ENCODE results near the gene YOD1. TPM values are rescaled to one million over a fixed set of nuclear protein-coding genes. Genes with fewer than 3 reads are reported as not detected.

YOD1 gene
- total and polyA plus RNA-seq, 2 donors (not counting 3 experiments of a cell fraction or from before 2014, with no cell fraction given), result 1.2 to 5.9 TPM

DNA sequence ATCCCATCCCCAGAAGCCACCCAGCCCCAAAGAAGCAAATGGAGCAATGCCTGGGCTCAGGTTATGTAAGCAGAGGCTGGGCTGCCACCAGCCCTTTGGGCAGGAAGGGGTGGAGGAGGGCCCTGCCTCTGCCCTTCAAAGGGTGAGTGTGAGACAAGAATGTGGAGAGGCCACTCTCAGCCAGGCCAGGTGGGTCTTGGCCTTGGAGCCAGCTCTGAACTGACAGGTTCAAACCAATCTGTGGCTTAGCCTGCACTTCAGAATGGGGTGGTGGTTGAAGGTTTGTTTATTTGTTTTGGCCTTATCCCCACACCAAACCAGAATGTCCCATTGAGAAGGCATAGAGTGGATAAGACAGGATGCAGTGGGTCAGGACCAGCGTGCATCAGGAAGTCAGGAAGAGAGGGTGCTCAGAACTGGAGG, 48.3 kb downstream of the YOD1 start:
- CTCF ChIA-PET, result no interaction called here
- H3K9me1 ChIP-seq (replicated peaks; ENCODE audit: control insufficient read depth, extremely low read depth, insufficient read depth, low read length), result no peaks in the 10 kb centered on the region
- H3K9ac ChIP-seq (replicated peaks; ENCODE audit: extremely low read depth, insufficient read depth, low read length), result no peak overlapping the region
- no peaks in the 10 kb centered on the region for H3K79me2 ChIP-seq (ENCODE audit: control insufficient read depth, insufficient read depth, low read length)
- H3K36me3 ChIP-seq (ENCODE audit: control insufficient read depth in 2 of 2, extremely low read depth in 1 of 2, insufficient read depth in 2 of 2, low read length in 2 of 2), result no peaks in the 10 kb centered on the region
- peaks cover 0 to 1% of the 10 kb centered on the region in 2 experiments for H3K27me3 ChIP-seq (ENCODE audit: control insufficient read depth in 2 of 2, insufficient read depth in 2 of 2, low read length in 2 of 2)
- no peak overlapping the region for H3K4me3 ChIP-seq (replicated peaks in 1 of 3; ENCODE audit: insufficient read depth in 1 of 3, low read depth in 1 of 3, low read length in 3 of 3)
- no peak overlapping the region for H2AFZ ChIP-seq (ENCODE audit: low read depth, low read length)
- dilution Hi-C loops (cut with MboI; ENCODE audit: extremely low pct_ligation_motif_present, low sequenced_read_pairs) (no loop called here), intact Hi-C loops (cut with micrococcal nuclease) (no loop called here)
- FAIRE-seq (no peak), DNase-seq (ENCODE audit: low read depth, low spot score) (no peak)
- no peaks in the 10 kb centered on the region for H3K9me3 ChIP-seq (replicated peaks; ENCODE audit: control insufficient read depth, insufficient read depth, low read length)
- BruUV-seq (replicated peaks), result no TSS peak
- H3K4me2 ChIP-seq (ENCODE audit: insufficient read depth, low read length), result no peak overlapping the region
- TF ChIP-seq, protein P1, sequence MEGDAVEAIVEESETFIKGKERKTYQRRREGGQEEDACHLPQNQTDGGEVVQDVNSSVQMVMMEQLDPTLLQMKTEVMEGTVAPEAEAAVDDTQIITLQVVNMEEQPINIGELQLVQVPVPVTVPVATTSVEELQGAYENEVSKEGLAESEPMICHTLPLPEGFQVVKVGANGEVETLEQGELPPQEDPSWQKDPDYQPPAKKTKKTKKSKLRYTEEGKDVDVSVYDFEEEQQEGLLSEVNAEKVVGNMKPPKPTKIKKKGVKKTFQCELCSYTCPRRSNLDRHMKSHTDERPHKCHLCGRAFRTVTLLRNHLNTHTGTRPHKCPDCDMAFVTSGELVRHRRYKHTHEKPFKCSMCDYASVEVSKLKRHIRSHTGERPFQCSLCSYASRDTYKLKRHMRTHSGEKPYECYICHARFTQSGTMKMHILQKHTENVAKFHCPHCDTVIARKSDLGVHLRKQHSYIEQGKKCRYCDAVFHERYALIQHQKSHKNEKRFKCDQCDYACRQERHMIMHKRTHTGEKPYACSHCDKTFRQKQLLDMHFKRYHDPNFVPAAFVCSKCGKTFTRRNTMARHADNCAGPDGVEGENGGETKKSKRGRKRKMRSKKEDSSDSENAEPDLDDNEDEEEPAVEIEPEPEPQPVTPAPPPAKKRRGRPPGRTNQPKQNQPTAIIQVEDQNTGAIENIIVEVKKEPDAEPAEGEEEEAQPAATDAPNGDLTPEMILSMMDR (IDR thresholded peaks at IDR 0.05; ENCODE audit: extremely low read depth in 1 of 2, insufficient read depth in 1 of 2, low read depth in 1 of 2, low read length in 2 of 2), result no peak
- TF ChIP-seq JUN (IDR thresholded peaks at IDR 0.05; ENCODE audit: borderline replicate concordance, insufficient read depth, insufficient read length, low read depth) (no peak), MYC (IDR thresholded peaks at IDR 0.05; ENCODE audit: low read depth, low read length) (no peak), EZH2 (IDR thresholded peaks at IDR 0.05; ENCODE audit: borderline replicate concordance, low read depth, low read length, severe bottlenecking) (no peak), POLR2A (IDR thresholded peaks at IDR 0.05; ENCODE audit: low read depth, low read length) (no peak)
- no peaks in the 10 kb centered on the region for H3K4me1 ChIP-seq (ENCODE audit: control insufficient read depth, extremely low read depth, insufficient read depth, low read length)
- H4K20me1 ChIP-seq (replicated peaks; ENCODE audit: control insufficient read depth, extremely low read depth, insufficient read depth, low read length), result no peaks in the 10 kb centered on the region
- POLR2A ChIA-PET, result no interaction called here
- H3K27ac ChIP-seq (ENCODE audit: insufficient read depth, low read depth, low read length), result no peak overlapping the region

DNA sequence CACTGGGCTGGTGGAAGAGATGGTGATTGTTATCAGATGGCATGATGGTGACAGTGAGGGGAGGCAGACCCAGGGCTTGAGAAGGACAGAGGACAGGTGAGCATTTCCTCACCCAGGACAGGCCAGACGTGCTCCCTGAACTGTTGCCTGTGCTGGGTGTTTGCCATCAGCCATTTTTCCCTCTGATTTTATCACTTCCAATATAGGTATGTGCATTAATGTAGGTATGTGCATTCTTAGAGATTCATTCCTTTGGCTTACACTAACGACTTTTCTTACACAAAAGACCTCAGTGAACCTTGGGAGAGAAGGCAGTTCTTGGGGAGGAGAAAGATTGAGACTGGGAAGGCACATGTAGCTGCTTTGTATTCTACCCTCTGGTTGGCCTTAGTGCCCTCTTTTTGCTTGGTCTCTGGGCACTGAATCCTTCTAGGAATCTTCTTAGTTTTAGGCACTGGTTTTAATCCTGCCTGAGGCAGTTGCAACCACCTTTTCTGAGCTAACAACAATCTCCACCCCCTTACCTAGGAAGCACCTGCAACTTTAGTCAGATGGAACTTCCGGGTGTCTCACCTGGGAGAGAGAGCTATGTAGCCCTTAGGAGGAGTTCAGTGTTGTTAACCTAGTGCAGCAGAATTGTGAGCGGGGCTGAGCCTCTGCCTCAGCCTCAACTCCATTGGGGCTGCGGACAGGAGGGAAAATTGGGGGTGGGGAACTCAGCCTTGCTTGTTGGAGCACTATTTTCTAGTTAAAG, 49.3 kb downstream of the YOD1 start:
- no TSS peak for BruUV-seq (replicated peaks)
- no peak overlapping the region for H3K9ac ChIP-seq (replicated peaks; ENCODE audit: extremely low read depth, insufficient read depth, low read length)
- H3K9me1 ChIP-seq (replicated peaks; ENCODE audit: control insufficient read depth, extremely low read depth, insufficient read depth, low read length), result no peaks in the 10 kb centered on the region
- dilution Hi-C loops (cut with MboI; ENCODE audit: extremely low pct_ligation_motif_present, low sequenced_read_pairs) (no loop called here), intact Hi-C loops (cut with micrococcal nuclease) (no loop called here)
- no peak overlapping the region for H2AFZ ChIP-seq (ENCODE audit: low read depth, low read length)
- peaks cover 0 to 1% of the 10 kb centered on the region in 2 experiments for H3K27me3 ChIP-seq (ENCODE audit: control insufficient read depth in 2 of 2, insufficient read depth in 2 of 2, low read length in 2 of 2)
- no peaks in the 10 kb centered on the region for H3K9me3 ChIP-seq (replicated peaks; ENCODE audit: control insufficient read depth, insufficient read depth, low read length)
- no peaks in the 10 kb centered on the region for H3K79me2 ChIP-seq (ENCODE audit: control insufficient read depth, insufficient read depth, low read length)
- no peaks in the 10 kb centered on the region for H4K20me1 ChIP-seq (replicated peaks; ENCODE audit: control insufficient read depth, extremely low read depth, insufficient read depth, low read length)
- no peak for DNase-seq (ENCODE audit: low read depth, low spot score)
- no peak overlapping the region for H3K27ac ChIP-seq (ENCODE audit: insufficient read depth, low read depth, low read length)
- no peak overlapping the region for H3K4me2 ChIP-seq (ENCODE audit: insufficient read depth, low read length)
- no peaks in the 10 kb centered on the region for H3K4me1 ChIP-seq (ENCODE audit: control insufficient read depth, extremely low read depth, insufficient read depth, low read length)
- H3K36me3 ChIP-seq (ENCODE audit: control insufficient read depth in 2 of 2, extremely low read depth in 1 of 2, insufficient read depth in 2 of 2, low read length in 2 of 2), result no peaks in the 10 kb centered on the region
- no peak for FAIRE-seq
- no peak for TF ChIP-seq POLR2AphosphoS5 (IDR thresholded peaks at IDR 0.05; ENCODE audit: insufficient read depth, low read depth, low read length)
- no peak for TF ChIP-seq GATA2 (IDR thresholded peaks at IDR 0.05; ENCODE audit: insufficient read depth, insufficient read length, low read depth, low read length)
- TF ChIP-seq, protein P2, sequence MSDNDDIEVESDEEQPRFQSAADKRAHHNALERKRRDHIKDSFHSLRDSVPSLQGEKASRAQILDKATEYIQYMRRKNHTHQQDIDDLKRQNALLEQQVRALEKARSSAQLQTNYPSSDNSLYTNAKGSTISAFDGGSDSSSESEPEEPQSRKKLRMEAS (IDR thresholded peaks at IDR 0.05; ENCODE audit: insufficient read depth, insufficient read length), result no peak
- no peak for TF ChIP-seq EZH2 (IDR thresholded peaks at IDR 0.05; ENCODE audit: borderline replicate concordance, low read depth, low read length, severe bottlenecking)
- TF ChIP-seq, protein P1 (IDR thresholded peaks at IDR 0.05; ENCODE audit: extremely low read depth in 1 of 2, insufficient read depth in 1 of 2, low read depth in 1 of 2, low read length in 2 of 2), result no peak
- no peak for TF ChIP-seq JUN (IDR thresholded peaks at IDR 0.05; ENCODE audit: borderline replicate concordance, insufficient read depth, insufficient read length, low read depth)
- no peak for TF ChIP-seq MYC (IDR thresholded peaks at IDR 0.05; ENCODE audit: low read depth, low read length)
- no peak for TF ChIP-seq FOS (IDR thresholded peaks at IDR 0.05; ENCODE audit: borderline replicate concordance, insufficient read depth, low read length)
- TF ChIP-seq POLR2A (IDR thresholded peaks at IDR 0.05; ENCODE audit: low read depth, low read length), result no peak
- H3K4me3 ChIP-seq (replicated peaks in 1 of 3; ENCODE audit: insufficient read depth in 1 of 3, low read depth in 1 of 3, low read length in 3 of 3), result no peak overlapping the region
- ChIA-PET CTCF (no interaction called here), POLR2A (no interaction called here)
